GM12878 (cell line): Measurements from ENCODE around the gene PACS2. TPM values are rescaled to one million over a fixed set of nuclear protein-coding genes. Genes with fewer than 3 reads are reported as not detected.

Experiments
- ATAC-seq: fragments of 200-7000 bp; cut with Tn5 transposase; 3 replicates; pipeline ENCODE4 v1.9.1; 2020; ENCODE audit warnings: mild to moderate bottlenecking, moderate library complexity
- BruUV-seq: library from RNA; stranded (reverse); fragments of 400-500 nt; replicated peaks from 2 replicates; lab custom pipeline; 2021; lab: Mats Ljungman, UMichigan
- CTCF ChIA-PET: fragments of 300-600 bp; sonication (Branson Sonifier 250); formaldehyde crosslinking; extraction: SDS; loops from one replicate; lab custom pipeline; 2021; ENCODE audit warnings: inconsistent platforms; lab: Yijun Ruan, JAX
- POLR2A ChIA-PET: fragments of 350-600 bp; formaldehyde crosslinking; extraction: SDS; loops from one replicate; lab custom pipeline; 2021; ENCODE audit warnings: inconsistent platforms; lab: Charles Lee
- RAD21 ChIA-PET: fragments of 300-600 bp; sonication (Branson Sonifier 250); formaldehyde crosslinking; loops from one replicate; lab custom pipeline; 2023; ENCODE audit warnings: antibody characterized with exemption; ENCODE audit not compliant: unreplicated experiment; lab: Charles Lee
- SMC1A ChIA-PET: fragments of 300-600 bp; sonication (Branson Sonifier 250); formaldehyde crosslinking; loops from one replicate; lab custom pipeline; 2023; ENCODE audit not compliant: unreplicated experiment, uncharacterized antibody; lab: Charles Lee
- DNase-seq: peaks from one replicate; pipeline ENCODE4 v3.0.0-alpha.2; 2011; ENCODE audit warnings: low read depth, low spot score
- FAIRE-seq: peaks from 3 replicates; lab custom pipeline; 2011; peaks lifted over from hg19 to GRCh38; lab: Jason Lieb, UNC
- H2AFZ ChIP-seq: 2 replicates; pipeline ENCODE4 v1.6.0; 2011; ENCODE audit warnings: low read depth, low read length, control low read depth; ENCODE audit not compliant: control insufficient read depth
- H3K27ac ChIP-seq: 2 replicates; pipeline ENCODE4 v1.5.1; 2011; ENCODE audit warnings: control low read depth; ENCODE audit not compliant: control insufficient read depth, insufficient read depth
- H3K27me3 ChIP-seq, 2 experiments: replicated peaks in 1 of 2; 2 replicates each; pipeline versions ENCODE4 v1.6.0 to v1.6.1; 2011; ENCODE audit warnings: low read length in 1 of 2; ENCODE audit not compliant: control insufficient read depth in 2 of 2, insufficient read depth in 2 of 2
- H3K36me3 ChIP-seq, 2 experiments: 2 replicates each; pipeline ENCODE4 v1.5.1; 2011; ENCODE audit warnings: low read length in 1 of 2; ENCODE audit not compliant: control insufficient read depth in 2 of 2, insufficient read depth in 2 of 2
- H3K4me1 ChIP-seq: 2 replicates; pipeline ENCODE4 v1.6.1; 2011; ENCODE audit warnings: mild to moderate bottlenecking, low read length, moderate library complexity, mixed read lengths; ENCODE audit not compliant: control insufficient read depth, insufficient read depth
- H3K4me2 ChIP-seq: 2 replicates; pipeline ENCODE4 v1.6.0; 2011; ENCODE audit warnings: control low read depth; ENCODE audit not compliant: control insufficient read depth, insufficient read depth
- H3K4me3 ChIP-seq: fragments of 200-600 bp; sonication (generic); 2 replicates; pipeline ENCODE4 v1.5.1; 2016
- H3K79me2 ChIP-seq: 2 replicates; pipeline ENCODE4 v1.6.0; 2011; ENCODE audit warnings: low read length; ENCODE audit not compliant: control insufficient read depth, insufficient read depth
- H3K9ac ChIP-seq: 2 replicates; pipeline ENCODE4 v1.8.0; 2011; ENCODE audit warnings: low read length, control low read depth, mixed read lengths; ENCODE audit not compliant: control insufficient read depth, insufficient read depth
- H3K9me3 ChIP-seq: replicated peaks from 3 replicates; pipeline ENCODE4 v1.5.1; 2011; ENCODE audit warnings: mild to moderate bottlenecking, low read length; ENCODE audit not compliant: control insufficient read depth, insufficient read depth
- H4K20me1 ChIP-seq: 2 replicates; pipeline ENCODE4 v1.6.0; 2011; ENCODE audit not compliant: control insufficient read depth, insufficient read depth
- BCL11A ChIP-seq: IDR thresholded peaks from 2 replicates; pipeline ENCODE4 v1.6.1; 2011; ENCODE audit warnings: low read depth, low read length
- CBX5 ChIP-seq: sonication (generic); IDR thresholded peaks from 2 replicates; pipeline ENCODE4 v1.6.1; 2016; ENCODE audit warnings: low read depth, moderate library complexity, mild to moderate bottlenecking, inconsistent platforms
- CHD1 ChIP-seq: IDR thresholded peaks from 2 replicates; pipeline ENCODE4 v1.6.1; 2012; ENCODE audit warnings: low read depth, low read length, improper control_type of control experiment
- CREM ChIP-seq: IDR thresholded peaks from 2 replicates; pipeline ENCODE4 v1.6.1; 2014; ENCODE audit warnings: antibody characterized with exemption, low read depth
- GABPA ChIP-seq: IDR thresholded peaks from 2 replicates; pipeline ENCODE4 v1.6.1; 2014; ENCODE audit warnings: antibody characterized with exemption, low read depth, mild to moderate bottlenecking, inconsistent platforms
- KAT2A ChIP-seq: conservative IDR thresholded peaks from 2 replicates; pipeline ENCODE4 v1.6.1; 2011; ENCODE audit warnings: low read depth, low read length; ENCODE audit not compliant: control insufficient read depth
- PAX8 ChIP-seq: fragments of 450-650 bp; IDR thresholded peaks from 2 replicates; pipeline ENCODE4 v1.6.1; 2017; ENCODE audit warnings: mild to moderate bottlenecking, moderate library complexity
- POU2F2 ChIP-seq: IDR thresholded peaks from 3 replicates; pipeline ENCODE4 v1.6.1; 2011; ENCODE audit warnings: low read depth, mild to moderate bottlenecking, low read length, borderline replicate concordance
- SIN3A ChIP-seq: IDR thresholded peaks from 2 replicates; pipeline ENCODE4 v1.6.1; 2012; ENCODE audit warnings: low read depth, low read length, improper control_type of control experiment
- SREBF2 ChIP-seq: IDR thresholded peaks from 2 replicates; pipeline ENCODE4 v1.6.1; 2012; ENCODE audit warnings: mild to moderate bottlenecking, low read length
- STAT1 ChIP-seq: fragments of 450-650 bp; conservative IDR thresholded peaks from 2 replicates; pipeline ENCODE4 v1.6.1; 2014; ENCODE audit warnings: antibody characterized with exemption, mild to moderate bottlenecking
- TCF7 ChIP-seq: IDR thresholded peaks from 2 replicates; pipeline ENCODE4 v1.6.1; 2014; ENCODE audit warnings: antibody characterized with exemption, borderline replicate concordance
- WRNIP1 ChIP-seq: IDR thresholded peaks from 2 replicates; pipeline ENCODE4 v1.6.1; 2011; ENCODE audit warnings: low read depth, low read length, improper control_type of control experiment, borderline replicate concordance
- WGBS: methylation state at CpG from one replicate; pipeline ENCODE4 v1.1.6; 2016; ENCODE audit warnings: low lambda C conversion rate; ENCODE audit not compliant: insufficient replicate concordance, insufficient coverage; ENCODE audit errors: missing lambda C conversion rate; 5-methylcytosine and 5-hydroxymethylcytosine counted together
- in situ Hi-C: fragments of 300-500 bp; cut with MboI; formaldehyde crosslinking; loops from 9 replicates; pipeline ENCODE4 v1.14.3; 2018; ENCODE audit warnings: mixed read lengths
- intact Hi-C: fragments of 100-400 bp; cut with micrococcal nuclease; formaldehyde crosslinking; loops from one replicate; pipeline ENCODE4 v1.14.2; 2022; ENCODE audit not compliant: unreplicated experiment
- polyA plus RNA-seq, 11 experiments: library from polyadenylated mRNA; depleted of rRNA in 4 of 11; unstranded in 6 of 11; stranded (reverse) in 5 of 11; fragments of >200 nt; fragmentation: Nextera tagmentation in 4 of 11; fragmentation: Illumina TruSeq in 1 of 11; extraction: Ambion mirVana in 4 of 11; extraction: Trizol in 1 of 11; gene quantifications; 1 replicate in 1 of 11; 2 replicates in 10 of 11; pipeline versions ENCODE4 v1.2.1 to v1.2.3, GENCODE V29; 2011 to 2016; ENCODE audit warnings: inconsistent platforms in 2 of 11, missing spikeins in 2 of 11, low read depth in 1 of 11
- total RNA-seq, 4 experiments: library from RNA; depleted of rRNA in 3 of 4; stranded (reverse); fragments of >200 nt in 3 of 4; fragmentation: Illumina TruSeq in 1 of 4; extraction: Trizol in 1 of 4; gene quantifications; 2 replicates each; pipeline versions ENCODE4 v1.2.1 to v1.2.3, GENCODE V29; 2013 to 2021

The PACS2 gene
- total and polyA plus RNA-seq, 10 of the 15 experiments (the other 5 are each of a cell fraction or from before 2014, with no cell fraction given), result 0.21 to 37.3 (median 9.4) TPM

DNA sequence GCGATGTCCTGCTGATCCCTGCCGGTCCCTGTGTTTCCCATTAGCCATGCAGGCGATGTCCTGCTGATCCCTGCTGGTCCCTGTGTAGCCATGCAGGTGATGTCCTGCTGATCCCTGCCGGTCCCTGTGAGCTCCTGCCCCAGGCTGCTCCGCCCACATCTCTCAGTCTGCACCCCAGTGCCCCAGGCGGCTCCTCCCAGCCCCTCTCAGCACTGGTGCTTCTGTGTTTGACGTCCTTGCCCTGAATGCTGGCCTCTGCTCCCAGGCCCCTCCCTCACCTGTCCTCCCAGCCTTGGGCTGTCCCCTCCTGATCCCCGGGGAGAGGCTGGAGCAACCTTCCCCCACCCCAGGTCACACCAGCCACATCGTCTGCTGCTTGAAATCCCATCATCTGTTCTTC lies 42.4 kb downstream of the PACS2 start:
- no peak overlapping the region for H2AFZ ChIP-seq
- TF ChIP-seq STAT1, result no peak
- no peak for TF ChIP-seq POU2F2
- no peak for TF ChIP-seq TCF7
- no peak for TF ChIP-seq WRNIP1
- no peak for TF ChIP-seq BCL11A
- TF ChIP-seq SIN3A, result no peak
- no peak for TF ChIP-seq SREBF2
- no peak for TF ChIP-seq GABPA
- no peak for TF ChIP-seq KAT2A
- no peak for TF ChIP-seq CHD1
- no peak for TF ChIP-seq PAX8
- TF ChIP-seq CREM, result no peak
- no peak for TF ChIP-seq CBX5
- TF ChIP-seq, all 136 proteins: peak for 0
- Histone ChIP-seq H3K79me2 (no peaks in the 10 kb centered on the region), H3K9me3 (no peaks in the 10 kb centered on the region; the same call in 2 of the 3 replicates), H3K4me3 (no peak overlapping the region), H3K27ac (no peak overlapping the region), H3K27me3 (no peaks in the 10 kb centered on the region), H3K4me1 (no peaks in the 10 kb centered on the region; the same call in 1 of the 2 replicates), H3K4me2 (no peak overlapping the region), H4K20me1 (no peaks in the 10 kb centered on the region; the same call in 1 of the 2 replicates), H3K36me3 (no peaks in the 10 kb centered on the region), H3K9ac (no peak overlapping the region)
- ChIA-PET POLR2A (no interaction called here), SMC1A (no interaction called here), CTCF (no interaction called here), RAD21 (no interaction called here)
- no peak for FAIRE-seq
- BruUV-seq, result no TSS peak
- no peak for DNase-seq
- in situ Hi-C loops, result no loop called here
- intact Hi-C loops, result no loop called here
- no peak for ATAC-seq
- WGBS, result 76% methylated on average over 9 of the region's 9 CpGs
